ENCODE results near the gene MAU2. TPM values are rescaled to one million over a fixed set of nuclear protein-coding genes. Genes with fewer than 3 reads are reported as not detected.

MAU2 gene
- total RNA-seq, 1 experiment from 2014 or later = 72.6 TPM

- no peak overlapping the region for H3K27ac ChIP-seq (ENCODE audit: low read depth, low read length, poor library complexity, severe bottlenecking)
- no peak for TF ChIP-seq EZH2 (IDR thresholded peaks at IDR 0.05; ENCODE audit: borderline replicate concordance, low read depth, low read length, poor library complexity, severe bottlenecking)
- no peak for TF ChIP-seq CTCF (conservative IDR thresholded peaks at IDR 0.05; ENCODE audit: low read depth, low read length)
- ChIA-PET CTCF (no interaction called here), POLR2A (ENCODE audit: low non-redundant PET) (no interaction called here)
- no TSS peak for BruUV-seq (replicated peaks)
- no peaks in the 10 kb centered on the region for H3K4me1 ChIP-seq (ENCODE audit: insufficient read depth, low read length, poor library complexity, severe bottlenecking)
- H3K9me3 ChIP-seq (ENCODE audit: low read depth, low read length, poor library complexity, severe bottlenecking) = no peaks in the 10 kb centered on the region
- DNase-seq (ENCODE audit: low spot score) = no peak
- H3K36me3 ChIP-seq (ENCODE audit: insufficient read depth, low read length, poor library complexity, severe bottlenecking) = peaks cover 38% of the 10 kb centered on the region
- no peak overlapping the region for H3K4me3 ChIP-seq (ENCODE audit: low read depth, low read length, poor library complexity, severe bottlenecking)
- H3K27me3 ChIP-seq (replicated peaks; ENCODE audit: insufficient read depth, low read depth, low read length, poor library complexity) = no peaks in the 10 kb centered on the region
- intact Hi-C loops (cut with micrococcal nuclease; ENCODE audit: unreplicated experiment) = no loop called here
Measured at GRCh38 chr19:19337120-19337519, 16.5 kb downstream of the MAU2 start.

- Histone ChIP-seq H3K4me3 (ENCODE audit: low read depth, low read length, poor library complexity, severe bottlenecking) (no peak overlapping the region), H3K27me3 (replicated peaks; ENCODE audit: insufficient read depth, low read depth, low read length, poor library complexity) (no peaks in the 10 kb centered on the region), H3K4me1 (ENCODE audit: insufficient read depth, low read length, poor library complexity, severe bottlenecking) (no peaks in the 10 kb centered on the region), H3K27ac (ENCODE audit: low read depth, low read length, poor library complexity, severe bottlenecking) (no peak overlapping the region), H3K9me3 (ENCODE audit: low read depth, low read length, poor library complexity, severe bottlenecking) (no peaks in the 10 kb centered on the region), H3K36me3 (ENCODE audit: insufficient read depth, low read length, poor library complexity, severe bottlenecking) (peaks cover 45% of the 10 kb centered on the region)
- intact Hi-C loops (cut with micrococcal nuclease; ENCODE audit: unreplicated experiment) = no loop called here
- ChIA-PET CTCF (no interaction called here), POLR2A (ENCODE audit: low non-redundant PET) (no interaction called here)
- no peak for DNase-seq (ENCODE audit: low spot score)
- no peak for TF ChIP-seq EZH2 (IDR thresholded peaks at IDR 0.05; ENCODE audit: borderline replicate concordance, low read depth, low read length, poor library complexity, severe bottlenecking)
- TF ChIP-seq CTCF (conservative IDR thresholded peaks at IDR 0.05; ENCODE audit: low read depth, low read length) = no peak
- no TSS peak for BruUV-seq (replicated peaks)
Measured at GRCh38 chr19:19338082-19338481, 17.5 kb downstream of the MAU2 start.

GRCh38 chr19:19341026-19341425, 20.4 kb downstream of the MAU2 start:
- ChIA-PET CTCF (no interaction called here), POLR2A (ENCODE audit: low non-redundant PET) (no interaction called here)
- intact Hi-C loops (cut with micrococcal nuclease; ENCODE audit: unreplicated experiment) = no loop called here
- H3K9me3 ChIP-seq (ENCODE audit: low read depth, low read length, poor library complexity, severe bottlenecking) = no peaks in the 10 kb centered on the region
- H3K4me3 ChIP-seq (ENCODE audit: low read depth, low read length, poor library complexity, severe bottlenecking) = no peak overlapping the region
- no peak for DNase-seq (ENCODE audit: low spot score)
- H3K27me3 ChIP-seq (replicated peaks; ENCODE audit: insufficient read depth, low read depth, low read length, poor library complexity) = no peaks in the 10 kb centered on the region
- H3K4me1 ChIP-seq (ENCODE audit: insufficient read depth, low read length, poor library complexity, severe bottlenecking) = no peaks in the 10 kb centered on the region
- TF ChIP-seq CTCF (conservative IDR thresholded peaks at IDR 0.05; ENCODE audit: low read depth, low read length) (no peak), EZH2 (IDR thresholded peaks at IDR 0.05; ENCODE audit: borderline replicate concordance, low read depth, low read length, poor library complexity, severe bottlenecking) (no peak)
- H3K27ac ChIP-seq (ENCODE audit: low read depth, low read length, poor library complexity, severe bottlenecking) = no peak overlapping the region
- BruUV-seq (replicated peaks) = no TSS peak
- peaks cover 60% of the 10 kb centered on the region for H3K36me3 ChIP-seq (ENCODE audit: insufficient read depth, low read length, poor library complexity, severe bottlenecking)
